ENCODE results near the gene ST8SIA1. TPM values are rescaled to one million over a fixed set of nuclear protein-coding genes. Genes with fewer than 3 reads are reported as not detected.
"Not testable (repeated sequence)": the region's sequence is repeated elsewhere in the genome, so short reads cannot be mapped to it uniquely, and the experiment has no call there.

The ST8SIA1 gene
- total RNA-seq, 1 donor from 2014 or later: 0.21 TPM

GRCh38 chr12:22180705-22181104 is 153.8 kb downstream of the ST8SIA1 start:
- H3K27me3 Mint-ChIP-seq: no peaks in the 10 kb centered on the region
- intact Hi-C loops (cut with micrococcal nuclease): no loop called here
- H3K9me3 Mint-ChIP-seq: no peaks in the 10 kb centered on the region
- DNase-seq: no peak
- no peaks in the 10 kb centered on the region for H3K4me1 Mint-ChIP-seq
- H3K36me3 Mint-ChIP-seq (ENCODE audit: low read depth): no peaks in the 10 kb centered on the region
- H3K27ac Mint-ChIP-seq: no peak overlapping the region
- no peak overlapping the region for H3K4me3 Mint-ChIP-seq

- no peak overlapping the region for H3K27ac Mint-ChIP-seq
- no peaks in the 10 kb centered on the region for H3K36me3 Mint-ChIP-seq (ENCODE audit: low read depth)
- no peaks in the 10 kb centered on the region for H3K27me3 Mint-ChIP-seq
- H3K4me1 Mint-ChIP-seq: no peaks in the 10 kb centered on the region
- intact Hi-C loops (cut with micrococcal nuclease): no loop called here
- H3K4me3 Mint-ChIP-seq: no peak overlapping the region
- DNase-seq: no peak
- no peaks in the 10 kb centered on the region for H3K9me3 Mint-ChIP-seq
Observed at GRCh38 chr12:22173177-22173576, 161.3 kb downstream of the ST8SIA1 start.

GRCh38 chr12:22172501-22172900 is 162.0 kb downstream of the ST8SIA1 start:
- no peak overlapping the region for H3K27ac Mint-ChIP-seq
- peaks cover 2% of the 10 kb centered on the region for H3K27me3 Mint-ChIP-seq
- no peaks in the 10 kb centered on the region for H3K36me3 Mint-ChIP-seq (ENCODE audit: low read depth)
- intact Hi-C loops (cut with micrococcal nuclease): no loop called here
- no peaks in the 10 kb centered on the region for H3K4me1 Mint-ChIP-seq
- no peaks in the 10 kb centered on the region for H3K9me3 Mint-ChIP-seq
- no peak overlapping the region for H3K4me3 Mint-ChIP-seq
- no peak for DNase-seq

GRCh38 chr12:22169376-22169775 is 165.1 kb downstream of the ST8SIA1 start:
- DNase-seq: no peak
- H3K4me1 Mint-ChIP-seq: peaks cover 2% of the 10 kb centered on the region
- H3K9me3 Mint-ChIP-seq: peaks cover 9% of the 10 kb centered on the region
- H3K36me3 Mint-ChIP-seq (ENCODE audit: low read depth): no peaks in the 10 kb centered on the region
- H3K4me3 Mint-ChIP-seq: no peak overlapping the region
- peaks cover 2% of the 10 kb centered on the region for H3K27me3 Mint-ChIP-seq
- intact Hi-C loops (cut with micrococcal nuclease): loop anchor here (10.0 kb wide), 2 partner anchors 65 to 125 kb away; partner anchors contain the start of gene CMAS
- H3K27ac Mint-ChIP-seq: no peak overlapping the region

- peak overlapping the region; percentile 1 for H3K27ac Mint-ChIP-seq
- H3K4me1 Mint-ChIP-seq: peaks cover 17% of the 10 kb centered on the region
Observed at GRCh38 chr12:22164139-22164538, 170.4 kb downstream of the ST8SIA1 start.

GRCh38 chr12:22163594-22163993 is 170.9 kb downstream of the ST8SIA1 start:
- no peak overlapping the region for H3K4me3 Mint-ChIP-seq
- intact Hi-C loops (cut with micrococcal nuclease): loop anchor here (10.0 kb wide), 2 partner anchors 59 to 119 kb away; partner anchors contain the start of gene CMAS

More at GRCh38 chr12:22164139-22164538, 170.4 kb downstream of the ST8SIA1 start:
- DNase-seq: no peak
- H3K36me3 Mint-ChIP-seq (ENCODE audit: low read depth): no peaks in the 10 kb centered on the region
- intact Hi-C loops (cut with micrococcal nuclease): loop anchor here (10.0 kb wide), 2 partner anchors 59 to 119 kb away; partner anchors contain the start of gene CMAS
- H3K4me3 Mint-ChIP-seq: peak overlapping the region; percentile 32
- peaks cover 14% of the 10 kb centered on the region for H3K9me3 Mint-ChIP-seq
- H3K27me3 Mint-ChIP-seq: peaks cover 2% of the 10 kb centered on the region

GRCh38 chr12:22160396-22161003 is 174.0 kb downstream of the ST8SIA1 start:
- H3K36me3 Mint-ChIP-seq (ENCODE audit: low read depth): no peaks in the 10 kb centered on the region
- peaks cover 17% of the 10 kb centered on the region for H3K4me1 Mint-ChIP-seq
- H3K4me3 Mint-ChIP-seq: peak overlapping the region; percentile 5
- H3K27ac Mint-ChIP-seq: peak overlapping the region; percentile 68
- no peaks in the 10 kb centered on the region for H3K27me3 Mint-ChIP-seq
- intact Hi-C loops (cut with micrococcal nuclease): loop anchor here (10.0 kb wide), 2 partner anchors 56 to 116 kb away; partner anchors contain the start of gene CMAS
- H3K9me3 Mint-ChIP-seq: peaks cover 10% of the 10 kb centered on the region
- peak; percentile 55 for DNase-seq

More at GRCh38 chr12:22163594-22163993, 170.9 kb downstream of the ST8SIA1 start:
- Mint-ChIP-seq H3K36me3 (ENCODE audit: low read depth) (no peaks in the 10 kb centered on the region), H3K27me3 (peaks cover 2% of the 10 kb centered on the region), H3K27ac (no peak overlapping the region), H3K9me3 (peaks cover 14% of the 10 kb centered on the region), H3K4me1 (peaks cover 17% of the 10 kb centered on the region)
- DNase-seq: no peak

GRCh38 chr12:22149286-22149685 is 185.2 kb downstream of the ST8SIA1 start:
- H3K4me3 Mint-ChIP-seq; intact Hi-C loops (cut with micrococcal nuclease); H3K27ac Mint-ChIP-seq; DNase-seq; H3K27me3 Mint-ChIP-seq; H3K36me3 Mint-ChIP-seq (ENCODE audit: low read depth): not testable (repeated sequence)
- Mint-ChIP-seq H3K9me3 (peaks cover 19% of the 10 kb centered on the region), H3K4me1 (peaks cover 12% of the 10 kb centered on the region)

GRCh38 chr12:22146686-22147085 is 187.8 kb downstream of the ST8SIA1 start:
- H3K4me1 Mint-ChIP-seq: peaks cover 12% of the 10 kb centered on the region
- H3K27ac Mint-ChIP-seq; H3K36me3 Mint-ChIP-seq (ENCODE audit: low read depth); intact Hi-C loops (cut with micrococcal nuclease); H3K27me3 Mint-ChIP-seq; H3K4me3 Mint-ChIP-seq: not testable (repeated sequence)
- peak; percentile 80 for DNase-seq
- H3K9me3 Mint-ChIP-seq: peaks cover 13% of the 10 kb centered on the region

Other genes with a start within 250 kb of the ST8SIA1 start
- gene C2CD5, start 209.8 kb upstream of the ST8SIA1 start, total RNA-seq: 31.4 and 35.1 TPM in 2 replicates